ENCODE results near the gene ARHGAP12.

Gene ARHGAP12

GRCh38 chr10:31885971-31886370 is 42.7 kb downstream of the ARHGAP12 start:
- Histone ChIP-seq H3K4me1 (ENCODE audit: control insufficient read depth, insufficient read depth, low read length) (peaks cover 9% of the 10 kb centered on the region), H3K36me3 (ENCODE audit: control insufficient read depth, insufficient read depth, low read length) (no peaks in the 10 kb centered on the region), H3K4me3 (ENCODE audit: low read length) (no peak overlapping the region), H3K27ac (ENCODE audit: low read depth, low read length) (no peak overlapping the region), H3K27me3 (ENCODE audit: control insufficient read depth, insufficient read depth, low read length) (no peaks in the 10 kb centered on the region), H3K9ac (ENCODE audit: low read length) (no peak overlapping the region)

DNA sequence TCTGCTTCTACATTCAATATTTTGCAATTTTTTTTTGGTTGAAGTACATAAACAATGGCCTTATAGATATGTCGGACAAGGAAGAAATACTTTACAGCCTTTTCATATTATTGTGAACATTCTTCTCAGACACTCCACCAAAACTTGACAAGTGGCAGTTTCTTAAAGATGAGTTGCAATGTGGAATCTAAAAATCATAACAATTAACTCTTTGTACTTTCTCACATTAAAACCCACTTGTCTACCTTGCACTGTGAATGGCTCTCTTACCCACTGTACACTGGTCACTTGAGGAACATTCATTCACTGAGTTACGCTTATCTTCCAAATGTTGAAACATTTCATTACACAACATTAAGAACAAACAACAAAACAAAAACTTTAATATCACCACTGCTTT is 44.2 kb downstream of the ARHGAP12 start:
- H3K9ac ChIP-seq (ENCODE audit: low read length) = no peak overlapping the region
- H3K36me3 ChIP-seq (ENCODE audit: control insufficient read depth, insufficient read depth, low read length) = no peaks in the 10 kb centered on the region

GRCh38 chr10:31883397-31883796 is 45.2 kb downstream of the ARHGAP12 start:
- Histone ChIP-seq H3K27ac (ENCODE audit: low read depth, low read length) (no peak overlapping the region), H3K27me3 (ENCODE audit: control insufficient read depth, insufficient read depth, low read length) (no peaks in the 10 kb centered on the region), H3K4me3 (ENCODE audit: low read length) (no peak overlapping the region), H3K36me3 (ENCODE audit: control insufficient read depth, insufficient read depth, low read length) (no peaks in the 10 kb centered on the region), H3K4me1 (ENCODE audit: control insufficient read depth, insufficient read depth, low read length) (peaks cover 9% of the 10 kb centered on the region), H3K9ac (ENCODE audit: low read length) (no peak overlapping the region)

More for the DNA sequence above, 44.2 kb downstream of the ARHGAP12 start:
- no peak overlapping the region for H3K4me3 ChIP-seq (ENCODE audit: low read length)
- H3K4me1 ChIP-seq (ENCODE audit: control insufficient read depth, insufficient read depth, low read length) = peaks cover 9% of the 10 kb centered on the region
- no peak overlapping the region for H3K27ac ChIP-seq (ENCODE audit: low read depth, low read length)
- no peaks in the 10 kb centered on the region for H3K27me3 ChIP-seq (ENCODE audit: control insufficient read depth, insufficient read depth, low read length)

DNA sequence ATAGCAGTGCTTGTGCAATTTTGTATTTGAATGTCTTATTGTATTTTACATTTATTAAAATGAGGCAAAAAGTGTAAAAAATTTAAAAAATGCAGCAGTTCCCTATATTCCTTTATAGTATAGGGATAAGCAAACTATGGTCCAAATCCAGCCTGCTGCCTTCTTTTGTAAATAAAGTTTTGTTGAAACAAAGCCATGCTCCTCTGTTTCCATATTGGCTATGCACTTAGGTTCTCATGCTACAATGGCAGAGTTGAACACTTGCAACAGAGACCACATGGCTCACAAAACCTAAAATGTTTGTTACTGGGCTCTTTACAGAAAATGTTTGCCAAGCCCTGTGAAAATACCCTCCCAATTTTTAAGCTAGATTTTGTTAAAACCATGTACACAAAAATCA is 50.1 kb downstream of the ARHGAP12 start:
- no peak overlapping the region for H3K4me3 ChIP-seq (ENCODE audit: low read length)
- H3K36me3 ChIP-seq (ENCODE audit: control insufficient read depth, insufficient read depth, low read length) = no peaks in the 10 kb centered on the region
- no peak overlapping the region for H3K9ac ChIP-seq (ENCODE audit: low read length)
- no peaks in the 10 kb centered on the region for H3K27me3 ChIP-seq (ENCODE audit: control insufficient read depth, insufficient read depth, low read length)
- no peak overlapping the region for H3K27ac ChIP-seq (ENCODE audit: low read depth, low read length)
- no peaks in the 10 kb centered on the region for H3K4me1 ChIP-seq (ENCODE audit: control insufficient read depth, insufficient read depth, low read length)

DNA sequence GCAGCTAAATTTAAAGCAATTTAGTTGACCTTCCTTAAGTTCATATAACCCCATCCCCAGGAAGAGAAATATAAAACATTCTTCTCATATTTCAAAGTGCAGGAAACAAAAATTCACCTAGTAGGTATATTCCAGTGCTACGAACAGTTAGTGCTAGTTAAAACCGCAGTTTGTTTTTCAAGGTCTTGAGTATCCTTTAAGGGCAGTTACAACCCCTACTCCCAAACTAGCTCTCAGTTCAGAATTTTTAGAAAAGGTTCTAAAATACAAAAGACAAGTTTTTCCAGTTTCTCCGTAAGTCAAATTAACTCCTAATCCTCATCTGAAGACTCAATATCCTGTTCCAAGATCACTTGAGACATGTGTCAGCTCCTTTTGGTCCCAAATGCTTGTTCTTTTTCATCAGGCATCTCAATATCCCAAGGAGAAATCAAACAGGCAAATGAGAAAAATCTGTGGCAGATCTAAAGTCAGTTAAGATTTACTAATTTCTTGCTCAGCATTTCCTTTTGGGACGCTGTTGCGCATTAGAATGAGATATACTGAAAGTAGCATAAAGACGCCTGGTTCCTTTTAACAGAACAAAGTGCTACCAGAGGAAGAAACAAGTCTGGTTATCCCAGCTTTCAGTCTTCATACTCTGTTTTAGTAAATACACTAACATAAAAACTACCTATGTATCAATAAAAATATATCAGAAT is 51.8 kb downstream of the ARHGAP12 start:
- Histone ChIP-seq H3K4me3 (ENCODE audit: low read length) (no peak overlapping the region), H3K4me1 (ENCODE audit: control insufficient read depth, insufficient read depth, low read length) (no peaks in the 10 kb centered on the region), H3K9ac (ENCODE audit: low read length) (no peak overlapping the region), H3K27me3 (ENCODE audit: control insufficient read depth, insufficient read depth, low read length) (no peaks in the 10 kb centered on the region), H3K27ac (ENCODE audit: low read depth, low read length) (no peak overlapping the region), H3K36me3 (ENCODE audit: control insufficient read depth, insufficient read depth, low read length) (no peaks in the 10 kb centered on the region)

DNA sequence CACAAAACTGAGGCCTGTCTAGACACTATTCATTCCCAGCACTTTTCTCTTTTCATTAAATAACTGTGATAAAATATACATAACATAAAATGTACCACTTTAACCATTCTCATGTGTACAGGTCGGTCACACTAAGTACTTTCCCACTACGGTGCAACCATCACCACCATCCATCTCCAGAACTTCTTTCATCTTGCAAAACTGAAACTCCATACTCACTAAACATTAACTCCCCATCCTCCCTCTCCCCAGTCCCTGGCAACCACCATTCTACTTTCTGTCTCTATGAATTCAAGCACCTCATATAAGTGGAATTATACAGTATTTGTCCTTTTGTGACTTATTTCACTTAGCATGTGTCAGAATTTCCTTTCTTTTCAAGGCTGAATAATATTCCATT is 53.0 kb downstream of the ARHGAP12 start:
- Histone ChIP-seq H3K4me3 (ENCODE audit: low read length) (no peak overlapping the region), H3K27ac (ENCODE audit: low read depth, low read length) (no peak overlapping the region), H3K4me1 (ENCODE audit: control insufficient read depth, insufficient read depth, low read length) (no peaks in the 10 kb centered on the region), H3K9ac (ENCODE audit: low read length) (no peak overlapping the region), H3K36me3 (ENCODE audit: control insufficient read depth, insufficient read depth, low read length) (no peaks in the 10 kb centered on the region), H3K27me3 (ENCODE audit: control insufficient read depth, insufficient read depth, low read length) (no peaks in the 10 kb centered on the region)

DNA sequence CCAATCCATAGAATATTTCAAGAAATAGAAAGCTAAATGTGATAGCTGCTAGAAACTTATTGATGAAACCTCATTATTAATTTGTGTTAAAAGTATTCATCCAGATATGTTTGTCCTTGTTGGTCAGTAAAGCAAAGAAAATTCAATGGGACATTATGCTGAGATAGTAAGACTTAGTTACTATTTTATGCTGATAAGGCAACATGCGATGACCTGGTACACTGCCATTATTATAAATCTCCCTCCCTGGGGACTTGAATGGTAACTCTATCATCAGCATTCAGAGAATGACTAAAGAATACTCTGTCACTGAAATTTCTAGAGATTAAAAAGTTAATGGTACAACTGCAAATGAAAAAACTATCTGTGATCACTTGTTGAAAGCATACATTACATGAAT is 54.9 kb downstream of the ARHGAP12 start:
- H3K27me3 ChIP-seq (ENCODE audit: control insufficient read depth, insufficient read depth, low read length) = no peaks in the 10 kb centered on the region
- no peak overlapping the region for H3K27ac ChIP-seq (ENCODE audit: low read depth, low read length)
- H3K4me3 ChIP-seq (ENCODE audit: low read length) = no peak overlapping the region
- H3K4me1 ChIP-seq (ENCODE audit: control insufficient read depth, insufficient read depth, low read length) = no peaks in the 10 kb centered on the region
- H3K9ac ChIP-seq (ENCODE audit: low read length) = no peak overlapping the region
- H3K36me3 ChIP-seq (ENCODE audit: control insufficient read depth, insufficient read depth, low read length) = no peaks in the 10 kb centered on the region

DNA sequence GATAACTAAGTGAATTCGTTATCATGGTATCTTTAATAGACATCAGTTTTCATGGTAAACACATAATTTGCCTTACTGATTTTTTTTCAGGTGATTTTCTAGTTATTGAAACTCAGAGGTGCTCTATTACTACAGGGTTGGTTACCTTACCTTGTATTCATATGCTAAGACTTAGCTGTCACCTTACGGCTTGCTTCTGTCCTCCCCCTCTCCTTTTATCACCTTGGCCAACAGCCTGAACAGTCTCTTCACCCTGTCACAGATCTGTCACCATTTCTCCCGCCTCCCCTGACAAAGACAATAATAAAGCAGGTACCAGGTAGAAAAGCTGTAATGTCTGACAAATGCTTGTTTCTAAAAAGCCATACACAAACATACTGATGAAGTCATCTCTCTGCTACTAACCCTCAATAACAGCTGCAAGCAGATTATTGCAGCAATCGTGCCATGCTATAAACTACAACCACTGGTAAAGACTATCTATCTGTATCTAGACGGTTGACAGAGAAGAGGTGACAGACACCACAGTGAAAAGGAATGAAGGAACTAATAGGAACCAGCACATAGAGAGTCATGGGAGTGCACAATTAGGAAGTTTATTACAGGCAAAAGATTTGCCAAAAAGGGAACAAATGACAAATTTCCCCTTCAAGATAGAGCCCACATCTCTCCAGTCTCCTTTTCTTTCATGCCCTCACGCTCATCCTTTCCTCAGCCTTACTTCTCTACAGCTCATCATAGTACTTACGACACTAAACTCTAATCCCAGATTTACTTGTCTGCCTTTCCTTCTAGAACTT is 57.2 kb downstream of the ARHGAP12 start:
- no peaks in the 10 kb centered on the region for H3K27me3 ChIP-seq (ENCODE audit: control insufficient read depth, insufficient read depth, low read length)
- no peaks in the 10 kb centered on the region for H3K36me3 ChIP-seq (ENCODE audit: control insufficient read depth, insufficient read depth, low read length)
- H3K4me3 ChIP-seq (ENCODE audit: low read length) = no peak overlapping the region
- no peaks in the 10 kb centered on the region for H3K4me1 ChIP-seq (ENCODE audit: control insufficient read depth, insufficient read depth, low read length)
- H3K27ac ChIP-seq (ENCODE audit: low read depth, low read length) = no peak overlapping the region
- H3K9ac ChIP-seq (ENCODE audit: low read length) = no peak overlapping the region

DNA sequence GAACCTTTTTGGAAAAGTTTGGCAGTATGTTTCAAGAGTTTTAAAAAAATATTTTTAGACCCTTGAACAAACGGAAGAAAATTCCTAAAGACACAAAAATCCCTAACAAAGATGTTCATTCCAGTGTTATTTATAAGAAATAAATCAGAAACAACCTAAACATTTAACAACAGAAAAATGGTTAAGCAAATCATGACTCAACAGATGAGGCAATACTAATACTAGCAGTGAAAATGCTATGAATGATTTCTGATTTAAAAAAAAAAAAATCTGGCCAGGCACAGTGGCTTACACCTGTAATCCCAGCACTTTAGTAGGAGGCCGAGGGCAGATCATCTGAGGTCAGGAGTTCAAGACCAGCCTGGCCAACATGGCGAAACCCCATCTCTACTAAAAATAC is 61.0 kb downstream of the ARHGAP12 start:
- H3K9ac ChIP-seq (ENCODE audit: low read length) = no peak overlapping the region
- no peak overlapping the region for H3K4me3 ChIP-seq (ENCODE audit: low read length)
- no peaks in the 10 kb centered on the region for H3K27me3 ChIP-seq (ENCODE audit: control insufficient read depth, insufficient read depth, low read length)

DNA sequence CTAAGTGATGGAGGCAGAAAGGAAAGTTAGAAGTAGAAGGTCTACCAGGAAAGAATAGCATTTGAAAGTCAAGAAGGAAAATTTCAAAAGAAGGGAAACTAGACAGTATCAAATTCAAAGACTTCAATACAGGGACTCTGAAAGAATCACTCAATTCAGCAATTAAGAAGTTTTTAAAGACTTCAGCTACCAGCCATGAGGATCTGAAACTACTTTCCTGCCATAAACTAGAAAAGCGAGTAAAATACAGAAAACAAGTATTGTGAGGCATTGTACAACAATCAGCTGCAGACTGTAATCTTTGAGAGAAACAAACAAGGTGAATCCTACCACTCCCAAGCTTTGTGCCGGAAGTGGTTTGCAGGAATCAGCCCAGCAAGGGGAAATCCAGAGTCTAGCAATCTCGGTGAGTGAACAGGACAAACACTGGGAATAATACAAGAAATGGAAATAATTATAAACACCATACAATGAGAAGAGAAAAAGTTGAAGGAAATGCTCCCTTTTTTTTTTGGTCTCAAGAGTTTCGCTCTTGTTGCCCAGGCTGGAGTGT is 62.4 kb downstream of the ARHGAP12 start:
- H3K27ac ChIP-seq (ENCODE audit: low read depth, low read length) = no peak overlapping the region
- H3K4me3 ChIP-seq (ENCODE audit: low read length) = no peak overlapping the region
- peaks cover 2% of the 10 kb centered on the region for H3K4me1 ChIP-seq (ENCODE audit: control insufficient read depth, insufficient read depth, low read length)
- no peaks in the 10 kb centered on the region for H3K36me3 ChIP-seq (ENCODE audit: control insufficient read depth, insufficient read depth, low read length)
- no peak overlapping the region for H3K9ac ChIP-seq (ENCODE audit: low read length)
- no peaks in the 10 kb centered on the region for H3K27me3 ChIP-seq (ENCODE audit: control insufficient read depth, insufficient read depth, low read length)

More for the DNA sequence above, 61.0 kb downstream of the ARHGAP12 start:
- Histone ChIP-seq H3K36me3 (ENCODE audit: control insufficient read depth, insufficient read depth, low read length) (no peaks in the 10 kb centered on the region), H3K4me1 (ENCODE audit: control insufficient read depth, insufficient read depth, low read length) (peaks cover 2% of the 10 kb centered on the region), H3K27ac (ENCODE audit: low read depth, low read length) (no peak overlapping the region)

DNA sequence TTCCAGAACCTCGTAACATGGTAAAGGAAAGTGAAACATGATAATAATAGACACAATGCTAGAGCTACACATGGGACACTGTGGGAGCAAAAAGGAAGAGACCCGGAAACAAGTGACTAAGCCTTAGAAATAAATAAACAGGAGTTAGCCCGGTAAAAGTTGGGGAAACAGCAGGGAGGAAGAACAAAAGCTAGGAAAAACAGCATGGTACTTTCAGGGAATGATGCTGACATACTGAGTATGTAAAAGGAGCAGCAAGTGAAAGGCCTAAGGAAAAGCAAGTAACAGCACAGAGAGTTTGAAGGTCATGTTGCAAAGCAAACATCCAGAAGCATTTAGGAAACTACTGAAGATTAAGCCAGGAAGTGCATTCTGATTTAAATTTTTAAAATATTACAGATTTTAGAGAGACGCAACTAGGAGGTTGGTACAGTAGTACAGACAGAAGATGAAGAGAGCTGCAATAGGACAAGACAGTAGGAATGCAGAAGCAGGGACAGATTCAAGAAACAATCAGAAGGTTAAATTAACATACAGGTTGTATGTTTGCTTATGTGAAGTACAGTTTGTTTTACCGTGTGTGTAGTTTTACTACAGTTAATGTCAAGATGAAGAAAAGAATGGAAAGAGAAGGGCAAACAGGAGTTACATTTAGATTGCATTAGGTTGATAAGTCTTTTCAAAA is 63.7 kb downstream of the ARHGAP12 start:
- Histone ChIP-seq H3K27me3 (ENCODE audit: control insufficient read depth, insufficient read depth, low read length) (no peaks in the 10 kb centered on the region), H3K36me3 (ENCODE audit: control insufficient read depth, insufficient read depth, low read length) (no peaks in the 10 kb centered on the region), H3K9ac (ENCODE audit: low read length) (no peak overlapping the region), H3K4me1 (ENCODE audit: control insufficient read depth, insufficient read depth, low read length) (peaks cover 2% of the 10 kb centered on the region), H3K27ac (ENCODE audit: low read depth, low read length) (no peak overlapping the region), H3K4me3 (ENCODE audit: low read length) (peak overlapping the region; percentile 1)

GRCh38 chr10:31855033-31855432 is 73.6 kb downstream of the ARHGAP12 start:
- Histone ChIP-seq H3K9ac (ENCODE audit: low read length) (no peak overlapping the region), H3K4me3 (ENCODE audit: low read length) (no peak overlapping the region), H3K36me3 (ENCODE audit: control insufficient read depth, insufficient read depth, low read length) (peaks cover 3% of the 10 kb centered on the region), H3K4me1 (ENCODE audit: control insufficient read depth, insufficient read depth, low read length) (no peaks in the 10 kb centered on the region), H3K27me3 (ENCODE audit: control insufficient read depth, insufficient read depth, low read length) (no peaks in the 10 kb centered on the region), H3K27ac (ENCODE audit: low read depth, low read length) (no peak overlapping the region)
